ENCODE measurements around the gene MTHFSD.

MTHFSD gene

DNA sequence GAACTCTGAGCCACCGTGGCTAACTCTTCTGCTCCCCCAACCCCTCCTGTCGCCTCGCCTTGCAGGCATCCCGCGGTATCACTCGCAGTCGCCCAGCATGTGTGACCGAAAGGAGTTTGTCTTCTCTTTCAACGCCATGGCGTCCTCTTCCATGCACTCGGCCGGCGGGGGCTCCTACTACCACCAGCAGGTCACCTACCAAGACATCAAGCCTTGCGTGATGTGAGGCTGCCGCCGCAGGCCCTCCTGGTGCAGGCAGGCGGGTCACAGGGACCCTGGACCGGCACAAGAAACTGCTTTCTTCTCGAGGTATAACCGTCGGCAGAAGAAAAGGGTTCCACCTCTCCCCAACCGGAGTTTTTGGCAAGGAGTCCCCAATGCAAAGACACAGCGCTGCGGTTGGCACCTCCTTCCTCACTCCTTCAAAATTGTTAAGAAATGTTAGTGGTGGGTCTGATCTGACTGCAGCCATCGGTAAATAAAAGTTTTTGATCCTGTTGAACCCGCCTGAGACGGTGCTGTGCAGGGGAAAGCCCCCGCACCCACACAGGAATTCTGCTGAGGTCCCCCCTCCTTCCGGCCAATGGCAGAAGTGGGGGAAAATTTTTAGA, 42.1 kb downstream of the MTHFSD start:
- no peak for DNase-seq

DNA sequence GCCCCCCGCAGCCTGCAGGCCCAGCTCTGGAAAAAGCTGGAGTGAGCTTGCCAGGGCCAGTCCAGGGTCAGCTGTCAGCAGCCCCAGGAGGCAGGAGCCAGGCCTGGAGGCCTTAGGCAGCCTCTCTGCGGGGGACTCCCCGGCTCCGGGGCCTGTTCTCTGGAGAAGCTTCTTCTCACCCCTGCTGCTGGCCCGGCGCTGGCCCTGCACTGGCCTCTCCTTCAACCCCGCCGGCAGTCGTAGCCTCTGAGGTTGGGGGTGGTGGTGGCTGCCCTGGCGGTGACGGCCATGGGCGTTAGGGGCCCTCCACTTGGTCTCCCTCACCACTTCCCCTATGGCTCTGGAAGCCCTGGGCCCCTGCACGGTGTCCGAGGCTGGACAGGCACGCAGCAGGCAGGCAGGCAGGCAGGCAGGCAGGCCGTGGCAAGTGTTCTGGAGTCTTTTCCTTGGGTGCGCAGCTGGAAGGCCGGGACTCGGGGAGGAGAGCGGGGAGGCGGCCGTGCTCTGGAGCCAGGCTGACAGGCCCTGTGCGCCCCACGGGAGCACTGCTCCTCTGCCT, 42.7 kb downstream of the MTHFSD start:
- DNase-seq = no peak

DNA sequence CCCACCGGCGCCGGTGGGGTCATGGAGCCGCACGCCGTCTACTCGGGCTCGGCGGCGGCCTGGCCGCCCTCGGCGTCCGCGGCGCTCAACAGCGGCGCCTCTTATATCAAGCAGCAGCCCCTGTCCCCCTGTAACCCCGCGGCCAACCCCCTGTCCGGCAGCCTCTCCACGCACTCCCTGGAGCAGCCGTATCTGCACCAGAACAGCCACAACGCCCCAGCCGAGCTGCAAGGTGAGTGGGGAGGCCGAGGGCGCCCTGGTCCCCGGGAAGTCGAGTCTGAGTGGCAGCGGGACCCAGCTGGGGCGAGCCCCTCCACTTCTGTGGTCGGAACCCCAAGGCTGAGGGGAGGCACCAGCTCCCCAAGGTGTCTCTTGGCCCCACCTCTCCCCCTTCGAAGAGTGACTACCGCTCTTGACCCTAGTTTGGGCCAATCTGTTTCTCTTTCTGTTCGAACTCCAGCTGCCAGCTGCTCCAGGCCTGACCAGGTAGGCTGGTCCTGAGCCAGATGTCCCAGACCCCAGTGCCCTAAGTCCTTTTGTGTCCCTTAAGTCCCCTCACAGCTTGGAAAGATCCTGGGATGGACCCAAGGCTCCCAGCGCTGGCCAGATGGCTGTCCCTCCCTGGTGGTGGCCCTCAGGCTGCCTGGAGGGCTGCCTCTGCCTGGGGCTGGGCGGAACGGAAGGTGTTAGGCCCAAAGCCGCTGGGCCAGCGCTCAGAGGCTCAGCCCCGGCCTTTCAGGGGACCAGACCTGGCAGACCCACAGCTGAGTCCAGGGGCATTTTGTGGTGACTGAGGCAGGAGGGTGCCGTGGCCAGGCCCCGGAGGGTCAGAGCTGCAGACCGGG, 43.5 kb downstream of the MTHFSD start:
- no peak for DNase-seq

GRCh38 chr16:86510465-86511261, 44.4 kb downstream of the MTHFSD start, which contains the start of gene FOXF1:
Gene FOXF1, plus strand, starts transcription at chr16:86510527. Its CDS starts 43 bp downstream, at chr16:86510570.
- peak; percentile 27 for DNase-seq

- peak; percentile 19 for DNase-seq
Observed at GRCh38 chr16:86509759-86510464, 45.1 kb downstream of the MTHFSD start.

- DNase-seq = peak; percentile 53
Observed at GRCh38 chr16:86508947-86509758, 45.9 kb downstream of the MTHFSD start.

GRCh38 chr16:86508028-86508946, 46.7 kb downstream of the MTHFSD start:
- no peak for DNase-seq

DNA sequence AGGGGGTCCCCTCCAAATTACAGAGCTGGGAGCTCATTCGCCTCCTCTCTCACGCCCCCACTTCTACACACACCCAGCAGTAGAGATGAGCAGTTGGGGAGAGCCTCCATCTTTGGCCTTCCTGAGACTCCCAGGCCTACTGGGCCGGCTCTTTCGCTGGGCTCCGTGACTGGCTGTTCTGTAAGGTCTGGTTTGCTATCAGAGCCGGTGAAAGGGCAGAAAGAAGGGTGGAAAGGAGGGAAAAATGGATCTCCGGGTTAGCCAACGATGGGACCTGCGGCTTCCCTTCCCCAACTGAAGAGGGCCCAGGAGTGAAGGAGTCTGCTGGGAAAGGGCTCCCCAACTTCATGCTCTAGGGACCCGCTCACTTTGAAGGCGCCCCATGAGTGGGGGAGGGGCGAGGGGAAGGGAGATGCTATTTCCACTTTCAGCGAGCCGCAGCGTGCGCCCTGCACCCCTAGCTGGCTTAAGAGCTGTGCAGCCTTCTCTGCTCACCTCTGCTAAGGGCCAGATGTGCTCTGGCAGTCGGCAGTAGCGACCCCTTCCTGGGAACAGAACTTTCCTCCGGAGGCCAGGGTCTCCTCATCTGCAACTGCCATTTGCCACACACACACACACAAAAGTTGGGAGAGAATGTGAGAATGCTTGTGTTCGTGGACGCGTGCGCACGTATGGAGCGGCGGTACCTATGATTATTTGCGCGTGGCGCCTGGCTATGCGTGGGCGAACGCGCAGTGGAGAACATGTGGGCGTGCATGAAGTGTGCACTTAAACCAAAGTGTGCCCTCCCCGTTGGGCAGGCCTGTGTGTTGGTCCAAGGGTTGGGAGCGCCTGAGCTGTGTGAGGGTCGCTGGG, 47.6 kb downstream of the MTHFSD start:
- DNase-seq = no peak

GRCh38 chr16:86505899-86506864, 48.9 kb downstream of the MTHFSD start:
- no peak for DNase-seq

DNA sequence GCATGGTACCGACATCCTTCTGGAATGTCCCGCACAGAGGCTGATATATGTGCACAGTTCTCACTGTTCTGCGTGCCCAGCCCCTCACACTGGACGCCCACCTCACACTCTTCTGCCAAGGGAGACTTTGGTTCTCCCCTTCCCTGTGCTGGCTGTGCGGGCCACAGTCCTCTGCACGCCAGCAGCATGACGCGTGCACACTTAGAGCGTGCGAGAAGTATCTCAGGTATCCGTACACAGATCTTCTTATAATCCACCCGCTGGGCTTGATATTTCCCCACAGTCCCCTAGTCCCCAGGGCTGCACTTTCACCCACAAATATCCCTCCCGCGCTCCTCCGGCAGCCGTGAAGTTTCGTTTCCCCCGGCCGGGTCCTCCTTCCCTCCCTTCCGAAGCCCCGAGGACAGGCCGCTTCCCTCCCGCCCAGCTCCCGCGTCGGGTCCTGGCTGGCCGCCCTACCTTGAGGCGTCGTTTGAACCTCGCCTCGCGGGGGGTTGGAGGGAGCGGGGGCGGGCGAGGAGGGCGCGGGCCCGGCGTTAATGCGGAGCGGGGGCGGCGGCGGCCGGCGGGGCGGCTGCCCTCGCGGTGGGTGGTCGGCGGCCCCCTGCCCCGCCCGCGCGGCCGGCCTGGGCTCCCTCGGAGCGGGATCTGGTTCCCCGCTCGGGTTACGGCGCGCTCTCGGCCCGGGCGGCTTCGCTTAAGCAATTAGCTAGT, 49.7 kb downstream of the MTHFSD start:
- DNase-seq = no peak

GRCh38 chr16:86504315-86505184, 50.5 kb downstream of the MTHFSD start:
- DNase-seq = no peak

- no peak for DNase-seq
Observed at GRCh38 chr16:86503830-86504229, 51.2 kb downstream of the MTHFSD start.

DNA sequence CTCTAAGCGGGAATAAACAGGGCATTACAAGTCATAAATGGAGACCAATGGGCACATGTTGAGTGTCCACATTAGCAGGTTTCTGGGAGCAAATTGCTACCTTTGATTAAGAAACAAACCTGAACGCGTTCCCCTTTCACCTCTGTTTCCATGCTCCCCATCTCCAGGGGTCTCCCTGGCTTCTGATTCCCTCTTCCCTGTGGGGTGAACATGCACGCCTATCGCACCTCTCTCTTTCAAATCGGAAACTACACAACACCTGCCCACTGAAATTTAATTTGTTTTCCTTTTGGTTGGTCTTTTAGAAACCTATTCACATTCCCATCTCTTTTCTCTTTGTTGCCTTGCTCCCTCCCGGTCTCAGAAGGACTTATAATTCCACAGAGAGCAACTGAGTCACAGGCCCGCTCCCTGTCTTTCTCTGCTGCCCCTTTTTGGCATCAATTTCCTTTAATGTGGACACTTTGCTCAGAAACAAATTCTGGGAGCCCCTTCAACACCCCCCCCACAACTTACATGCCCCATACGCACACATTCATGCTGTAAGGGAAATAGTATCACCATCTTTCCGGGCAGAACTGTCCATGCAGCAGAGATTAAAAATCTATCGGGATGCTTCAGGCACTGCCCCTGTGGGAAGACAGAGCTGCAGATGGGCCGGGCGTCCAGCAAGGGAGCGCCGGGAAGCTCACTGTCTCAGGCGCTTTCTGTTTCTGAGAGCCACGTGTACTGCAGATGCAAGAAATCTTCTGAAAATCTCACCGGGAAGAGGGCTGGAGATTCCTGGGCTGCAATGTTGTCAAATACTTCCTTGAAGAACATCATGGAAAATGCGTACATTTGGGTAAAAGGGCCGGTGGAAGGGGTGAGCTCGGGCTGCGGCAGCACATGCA, 51.9 kb downstream of the MTHFSD start:
- no peak for DNase-seq

DNA sequence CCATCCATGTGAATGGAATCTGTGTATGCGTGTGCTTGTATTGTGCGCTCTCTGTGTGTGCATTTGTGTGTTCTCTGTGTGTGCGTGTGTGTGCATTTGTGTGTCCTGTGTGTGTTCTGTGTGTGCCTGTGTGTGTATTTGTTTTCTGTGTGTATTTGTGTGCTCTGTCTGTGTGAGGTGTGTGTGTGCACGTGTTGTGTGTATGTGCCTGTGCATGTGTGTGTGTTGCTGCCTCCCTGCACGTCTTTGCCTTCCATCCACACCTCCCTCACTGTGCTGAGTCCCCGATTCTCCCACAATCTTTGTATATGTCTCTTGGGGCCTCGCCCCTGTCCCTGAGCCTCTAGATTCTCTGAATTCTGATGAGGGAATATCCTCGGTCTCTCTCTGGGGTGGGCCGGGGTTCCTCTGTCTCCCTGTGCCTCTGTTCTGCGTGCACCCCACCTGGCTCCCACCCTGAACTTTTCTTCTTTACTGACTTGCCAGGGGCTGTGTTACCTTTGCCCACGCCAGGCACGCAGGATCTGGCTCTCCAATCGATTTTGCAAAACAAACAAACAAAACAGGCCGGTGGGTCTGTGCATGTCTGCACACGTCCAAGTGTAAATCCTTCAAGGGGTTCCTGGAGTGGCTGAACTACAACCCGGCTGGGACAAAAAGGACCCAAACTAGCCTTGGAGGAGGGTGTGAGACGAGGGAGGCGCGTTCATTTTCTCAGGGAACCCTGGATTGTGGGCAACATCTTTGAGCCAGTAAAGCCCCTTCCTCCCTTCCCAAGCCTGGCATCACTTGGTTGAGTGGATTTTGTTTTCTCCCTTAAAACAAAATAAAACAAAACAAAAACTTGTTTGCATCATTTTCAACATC, 52.8 kb downstream of the MTHFSD start:
- DNase-seq = no peak
